Measurements from ENCODE around the gene CPEB2.
A peak's percentile ranks its signal among the peaks of the same experiment; 100 is the strongest.

CPEB2 gene

DNA sequence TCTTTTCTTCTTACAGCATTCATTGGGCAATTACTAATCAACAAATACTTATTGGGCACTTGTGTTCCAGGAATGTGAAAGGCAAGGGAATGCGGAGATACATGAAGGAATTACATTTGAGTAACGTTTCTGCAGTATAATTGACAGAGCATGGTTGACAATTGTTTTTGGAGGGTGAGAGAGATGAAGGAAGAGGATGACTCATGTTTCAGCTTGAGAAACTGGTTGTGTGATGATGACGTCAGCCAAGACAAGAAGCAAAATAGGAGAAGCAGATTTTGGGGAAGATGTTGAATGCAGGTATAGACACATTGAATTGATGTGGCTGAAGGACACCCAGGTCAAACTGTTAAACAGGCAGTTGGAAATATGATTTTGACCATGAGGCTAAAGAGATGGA lies 8.0 kb upstream of the CPEB2 start:
- WGBS, 2 experiments (ENCODE audit: insufficient coverage in 2 of 2): 74 to 82% methylated on average over 3 of the region's 3 CpGs

DNA sequence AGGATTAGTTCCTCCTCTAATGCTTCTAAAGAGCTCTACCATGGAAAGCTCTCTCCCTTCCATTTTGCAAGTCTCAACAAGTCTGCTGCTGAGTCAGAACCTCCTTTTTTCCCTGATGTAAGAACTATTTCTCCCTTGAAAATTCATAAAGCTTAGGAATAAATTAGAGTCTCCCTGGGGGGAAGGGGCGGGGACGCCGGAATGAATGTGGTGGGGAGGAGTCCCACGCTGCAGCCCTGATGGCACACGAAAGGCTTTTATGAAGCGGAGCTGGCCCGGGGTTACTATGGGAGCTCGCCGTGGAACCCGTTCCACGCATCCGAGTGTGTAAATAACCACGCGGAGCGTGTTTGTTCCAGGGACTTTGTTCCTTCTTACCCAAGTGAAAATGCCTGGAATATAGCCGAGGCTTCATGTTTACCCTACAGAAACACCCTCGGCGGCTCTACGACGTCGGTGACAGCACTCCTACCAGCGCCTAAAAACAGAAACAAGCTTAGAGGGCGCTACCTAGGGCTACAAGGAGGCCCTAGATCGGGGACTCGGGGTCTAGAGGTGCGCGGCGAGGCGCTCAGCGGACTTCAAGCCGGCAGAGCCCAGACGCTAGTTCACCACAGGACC lies 923 bp upstream of the CPEB2 start:
- H3K4me1 ChIP-seq (ENCODE audit: control insufficient read depth, insufficient read depth, low read length, poor library complexity, severe bottlenecking): peaks cover 6% of the 10 kb centered on the region
- peak overlapping the region; percentile 89 for H3K4me3 ChIP-seq (ENCODE audit: extremely low read depth, insufficient read depth, low read length, poor library complexity, severe bottlenecking)
- peak overlapping the region; percentile 91 for H3K27ac ChIP-seq (ENCODE audit: low read depth, low read length, severe bottlenecking)
- H3K9me3 ChIP-seq (ENCODE audit: control insufficient read depth, low read length): peaks cover 5% of the 10 kb centered on the region
- no peaks in the 10 kb centered on the region for H3K36me3 ChIP-seq (ENCODE audit: control insufficient read depth, insufficient read depth, low read length)
- 0 to 1% methylated on average over 28 to 32 of the region's 32 CpGs for WGBS, 2 experiments (ENCODE audit: insufficient coverage in 2 of 2)

More for the DNA sequence above, 8.0 kb upstream of the CPEB2 start:
- Histone ChIP-seq H3K9me3 (ENCODE audit: control insufficient read depth, low read length) (peaks cover 5% of the 10 kb centered on the region), H3K36me3 (ENCODE audit: control insufficient read depth, insufficient read depth, low read length) (no peaks in the 10 kb centered on the region), H3K4me1 (ENCODE audit: control insufficient read depth, insufficient read depth, low read length, poor library complexity, severe bottlenecking) (peaks cover 5% of the 10 kb centered on the region), H3K4me3 (ENCODE audit: extremely low read depth, insufficient read depth, low read length, poor library complexity, severe bottlenecking) (no peak overlapping the region), H3K27ac (ENCODE audit: low read depth, low read length, severe bottlenecking) (no peak overlapping the region)

DNA sequence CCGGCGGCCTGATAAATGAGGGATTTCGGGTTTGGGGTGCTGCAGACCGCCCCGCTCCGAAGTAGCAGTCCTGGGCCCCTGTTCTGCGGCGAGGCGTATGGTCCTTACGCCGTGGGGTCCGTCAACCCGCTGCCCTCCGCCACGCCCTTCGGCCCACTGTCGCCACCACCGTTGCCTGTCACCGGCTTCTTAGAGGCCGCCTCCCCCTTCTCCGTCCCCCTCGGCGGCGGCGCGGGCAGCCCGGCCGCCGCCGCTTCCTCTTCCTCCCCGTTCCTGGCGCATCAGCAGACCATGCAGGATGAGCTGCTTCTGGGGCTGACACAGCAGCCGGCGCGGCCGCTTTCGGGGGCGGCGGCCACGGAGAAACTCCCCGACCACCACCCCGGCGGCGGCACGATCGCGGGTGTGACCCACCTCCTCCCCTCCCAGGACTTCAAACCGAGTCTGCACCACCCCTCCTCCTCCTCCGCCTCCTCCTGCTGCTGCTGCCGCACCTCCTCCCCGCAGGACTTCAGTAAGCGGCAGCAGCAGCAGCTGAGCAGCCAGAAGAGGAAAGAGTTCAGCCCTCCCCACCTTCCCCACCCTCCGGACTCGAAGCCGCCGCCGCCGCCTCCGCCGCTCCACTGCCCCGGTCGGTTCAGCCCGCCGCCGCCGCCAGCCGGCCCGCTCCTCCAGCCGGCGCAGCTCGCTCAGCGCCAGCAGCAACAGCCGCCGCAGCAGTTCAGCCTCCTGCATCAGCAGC lies 549 bp downstream of the CPEB2 start:
- H3K27ac ChIP-seq (ENCODE audit: low read depth, low read length, severe bottlenecking): peak overlapping the region; percentile 91
- H3K4me1 ChIP-seq (ENCODE audit: control insufficient read depth, insufficient read depth, low read length, poor library complexity, severe bottlenecking): peaks cover 6% of the 10 kb centered on the region
- peak overlapping the region; percentile 89 for H3K4me3 ChIP-seq (ENCODE audit: extremely low read depth, insufficient read depth, low read length, poor library complexity, severe bottlenecking)
- no peaks in the 10 kb centered on the region for H3K9me3 ChIP-seq (ENCODE audit: control insufficient read depth, low read length)
- 0% methylated on average over 30 to 55 of the region's 74 CpGs for WGBS, 2 experiments (ENCODE audit: insufficient coverage in 2 of 2)
- no peaks in the 10 kb centered on the region for H3K36me3 ChIP-seq (ENCODE audit: control insufficient read depth, insufficient read depth, low read length)

DNA sequence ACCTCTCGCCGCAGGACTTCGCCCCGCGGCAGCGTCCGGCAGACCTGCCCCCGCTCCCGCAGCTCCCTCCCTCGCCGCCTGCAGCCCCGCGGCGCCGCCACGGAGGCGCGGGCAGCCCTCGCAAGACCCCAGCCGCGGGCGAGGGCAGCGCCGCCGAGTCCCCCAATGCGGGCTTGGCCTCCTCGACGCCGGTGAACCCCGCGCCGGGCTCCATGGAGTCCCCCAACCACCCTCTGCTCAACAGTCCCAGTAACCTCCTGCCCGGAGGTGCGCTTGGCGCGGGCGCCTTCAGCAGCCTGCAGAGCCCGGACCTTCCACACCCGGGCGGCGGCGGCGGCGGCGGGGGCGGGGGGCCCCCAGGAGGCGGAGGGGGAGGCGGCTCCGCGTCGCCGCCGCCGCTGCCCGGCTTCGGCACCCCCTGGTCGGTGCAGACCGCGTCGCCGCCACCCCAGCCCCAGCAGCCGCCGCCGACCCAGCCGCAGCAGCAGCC lies 1.2 kb downstream of the CPEB2 start:
- Histone ChIP-seq H3K27ac (ENCODE audit: low read depth, low read length, severe bottlenecking) (peak overlapping the region; percentile 91), H3K4me3 (ENCODE audit: extremely low read depth, insufficient read depth, low read length, poor library complexity, severe bottlenecking) (peak overlapping the region; percentile 89), H3K9me3 (ENCODE audit: control insufficient read depth, low read length) (no peaks in the 10 kb centered on the region), H3K4me1 (ENCODE audit: control insufficient read depth, insufficient read depth, low read length, poor library complexity, severe bottlenecking) (peaks cover 6% of the 10 kb centered on the region), H3K36me3 (ENCODE audit: control insufficient read depth, insufficient read depth, low read length) (no peaks in the 10 kb centered on the region)
- 0% methylated on average over 40 to 53 of the region's 65 CpGs for WGBS, 2 experiments (ENCODE audit: insufficient coverage in 2 of 2)

DNA sequence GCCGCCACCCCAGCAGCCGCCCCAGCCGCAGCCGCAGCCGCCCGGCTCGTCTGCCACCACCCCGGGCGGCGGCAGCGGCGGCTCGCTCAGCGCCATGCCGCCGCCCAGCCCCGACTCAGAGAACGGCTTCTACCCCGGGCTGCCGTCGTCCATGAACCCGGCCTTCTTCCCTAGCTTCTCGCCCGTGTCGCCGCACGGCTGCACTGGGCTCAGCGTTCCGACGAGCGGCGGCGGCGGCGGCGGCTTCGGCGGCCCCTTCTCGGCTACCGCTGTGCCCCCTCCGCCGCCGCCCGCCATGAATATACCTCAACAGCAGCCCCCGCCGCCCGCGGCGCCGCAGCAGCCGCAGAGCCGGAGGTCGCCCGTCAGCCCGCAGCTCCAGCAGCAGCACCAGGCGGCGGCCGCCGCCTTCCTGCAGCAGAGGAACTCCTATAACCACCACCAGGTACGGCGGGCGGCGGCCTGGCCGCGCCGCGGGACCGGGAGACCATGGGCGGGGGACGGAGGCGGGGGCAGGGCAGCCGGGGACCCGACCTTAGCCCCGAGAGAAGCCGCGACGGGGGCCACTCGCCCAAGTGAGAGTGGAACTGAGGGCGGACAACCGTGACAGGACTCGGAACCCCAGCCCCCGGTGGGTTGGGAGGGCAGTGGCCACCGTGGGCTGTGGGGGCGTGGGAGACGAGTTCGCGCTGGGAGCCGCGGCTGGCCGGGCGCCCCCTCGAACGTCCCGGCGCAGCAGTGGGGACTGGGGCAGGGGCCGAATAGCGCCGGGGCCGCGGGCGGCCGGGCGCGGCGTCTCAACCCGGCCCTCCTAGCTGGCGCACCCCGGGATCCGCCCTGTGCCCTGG lies 1.8 kb downstream of the CPEB2 start:
- H3K36me3 ChIP-seq (ENCODE audit: control insufficient read depth, insufficient read depth, low read length): no peaks in the 10 kb centered on the region
- H3K4me1 ChIP-seq (ENCODE audit: control insufficient read depth, insufficient read depth, low read length, poor library complexity, severe bottlenecking): peaks cover 6% of the 10 kb centered on the region
- H3K27ac ChIP-seq (ENCODE audit: low read depth, low read length, severe bottlenecking): peak overlapping the region; percentile 23
- H3K9me3 ChIP-seq (ENCODE audit: control insufficient read depth, low read length): no peaks in the 10 kb centered on the region
- WGBS, 2 experiments (ENCODE audit: insufficient coverage in 2 of 2): 0% methylated on average over 48 to 61 of the region's 109 CpGs
- peak overlapping the region; percentile 82 for H3K4me3 ChIP-seq (ENCODE audit: extremely low read depth, insufficient read depth, low read length, poor library complexity, severe bottlenecking)

DNA sequence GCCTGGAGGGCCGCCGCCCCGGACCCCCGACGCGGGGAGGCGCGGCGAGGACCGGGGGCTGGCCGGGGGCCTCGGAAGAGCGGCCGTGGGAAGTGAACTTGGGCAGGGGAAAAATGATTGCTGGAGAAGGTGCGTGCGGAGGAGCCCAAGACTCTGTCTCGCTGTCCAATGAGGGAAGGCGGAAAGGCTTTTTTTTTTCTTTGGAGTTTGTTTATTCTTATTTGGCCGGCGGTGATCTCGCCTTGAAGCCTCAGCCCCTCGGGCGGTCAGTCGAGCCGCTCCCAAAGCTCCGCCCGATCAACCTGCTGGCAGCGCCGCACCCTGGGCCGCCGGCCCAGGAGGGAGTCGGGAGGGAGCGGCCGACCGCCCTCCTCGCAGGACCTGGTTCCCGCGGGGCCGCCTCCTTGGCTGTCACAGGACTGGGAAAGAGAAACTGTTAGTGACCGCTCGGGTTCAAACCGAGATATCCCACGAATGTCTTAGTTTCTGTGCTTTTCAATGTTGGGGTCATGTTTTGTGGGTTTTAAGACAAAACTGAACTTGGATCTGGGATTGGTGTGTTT lies 2.5 kb downstream of the CPEB2 start:
- Histone ChIP-seq H3K36me3 (ENCODE audit: control insufficient read depth, insufficient read depth, low read length) (no peaks in the 10 kb centered on the region), H3K27ac (ENCODE audit: low read depth, low read length, severe bottlenecking) (no peak overlapping the region), H3K9me3 (ENCODE audit: control insufficient read depth, low read length) (no peaks in the 10 kb centered on the region), H3K4me3 (ENCODE audit: extremely low read depth, insufficient read depth, low read length, poor library complexity, severe bottlenecking) (peak overlapping the region; percentile 82), H3K4me1 (ENCODE audit: control insufficient read depth, insufficient read depth, low read length, poor library complexity, severe bottlenecking) (peaks cover 7% of the 10 kb centered on the region)
- 0 to 1% methylated on average over 23 to 32 of the region's 43 CpGs for WGBS, 2 experiments (ENCODE audit: insufficient coverage in 2 of 2)

DNA sequence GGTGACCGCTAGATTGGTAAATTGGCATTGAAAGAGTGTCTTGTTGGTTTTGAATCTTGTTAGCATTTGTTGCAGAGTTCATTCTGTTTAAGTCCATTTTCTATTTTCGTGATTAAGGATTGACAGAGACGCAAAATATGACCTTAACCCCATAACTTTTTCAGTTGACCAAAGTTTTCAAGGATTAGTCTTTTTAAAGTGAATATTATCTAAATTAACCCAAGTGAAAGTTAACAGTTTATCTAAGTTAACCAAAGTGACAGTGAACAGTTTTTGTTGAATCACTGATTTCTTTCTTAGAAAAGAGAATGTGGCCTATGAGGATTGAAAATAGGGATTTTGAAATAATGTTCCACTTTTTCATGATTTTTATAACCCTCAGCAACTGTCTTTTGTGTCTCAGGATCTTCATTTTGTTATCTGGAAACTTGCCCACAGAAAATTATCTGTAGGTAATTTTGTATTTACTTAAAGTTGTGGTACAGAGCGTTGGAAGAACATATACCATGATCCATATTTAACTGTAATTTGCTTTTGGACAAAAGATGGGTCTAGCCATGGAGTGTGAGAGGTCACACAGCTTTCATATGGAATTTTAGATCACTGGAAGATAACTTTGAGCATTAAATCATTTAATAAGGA lies 3.3 kb downstream of the CPEB2 start:
- Histone ChIP-seq H3K4me1 (ENCODE audit: control insufficient read depth, insufficient read depth, low read length, poor library complexity, severe bottlenecking) (peaks cover 12% of the 10 kb centered on the region), H3K9me3 (ENCODE audit: control insufficient read depth, low read length) (no peaks in the 10 kb centered on the region), H3K36me3 (ENCODE audit: control insufficient read depth, insufficient read depth, low read length) (no peaks in the 10 kb centered on the region), H3K4me3 (ENCODE audit: extremely low read depth, insufficient read depth, low read length, poor library complexity, severe bottlenecking) (peak overlapping the region; percentile 82), H3K27ac (ENCODE audit: low read depth, low read length, severe bottlenecking) (no peak overlapping the region)
- WGBS, 2 experiments (ENCODE audit: insufficient coverage in 2 of 2): 40% methylated on average over 1 of the region's 4 CpGs; no CpG with 5 or more reads in 1 of the 2 experiments

DNA sequence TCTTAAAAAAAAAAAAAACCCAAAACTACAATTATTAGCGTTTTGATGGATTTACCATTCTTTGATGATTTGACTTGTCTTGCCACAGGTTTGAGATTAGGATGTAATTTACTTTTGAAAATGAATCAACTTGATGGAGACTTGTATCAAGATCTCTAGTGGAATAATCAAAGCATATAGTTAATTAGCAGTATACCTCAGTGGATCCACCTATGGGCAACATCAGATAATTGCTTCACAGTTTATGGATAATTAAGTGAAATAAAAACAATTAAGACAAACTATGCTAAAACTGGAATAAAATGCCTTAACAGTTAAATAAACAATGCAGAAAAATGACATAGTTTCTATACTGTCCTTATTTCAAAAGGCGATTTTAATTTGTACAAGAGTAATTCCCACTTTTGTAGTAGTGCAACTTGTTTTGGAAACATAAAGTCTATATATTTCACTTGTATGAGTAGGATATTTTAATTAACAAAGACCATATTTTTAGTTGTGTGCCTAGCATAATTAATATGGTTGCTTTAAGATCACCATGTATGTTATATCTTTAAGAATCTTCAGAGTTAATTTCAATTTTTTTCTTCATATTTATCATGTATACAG lies 4.2 kb downstream of the CPEB2 start:
- H3K4me3 ChIP-seq (ENCODE audit: extremely low read depth, insufficient read depth, low read length, poor library complexity, severe bottlenecking): no peak overlapping the region
- WGBS, 2 experiments (ENCODE audit: insufficient coverage in 2 of 2): no CpG with 5 or more reads among the region's 2 CpGs
- H3K9me3 ChIP-seq (ENCODE audit: control insufficient read depth, low read length): no peaks in the 10 kb centered on the region
- H3K27ac ChIP-seq (ENCODE audit: low read depth, low read length, severe bottlenecking): no peak overlapping the region
- peaks cover 3% of the 10 kb centered on the region for H3K36me3 ChIP-seq (ENCODE audit: control insufficient read depth, insufficient read depth, low read length)
- H3K4me1 ChIP-seq (ENCODE audit: control insufficient read depth, insufficient read depth, low read length, poor library complexity, severe bottlenecking): peaks cover 12% of the 10 kb centered on the region

DNA sequence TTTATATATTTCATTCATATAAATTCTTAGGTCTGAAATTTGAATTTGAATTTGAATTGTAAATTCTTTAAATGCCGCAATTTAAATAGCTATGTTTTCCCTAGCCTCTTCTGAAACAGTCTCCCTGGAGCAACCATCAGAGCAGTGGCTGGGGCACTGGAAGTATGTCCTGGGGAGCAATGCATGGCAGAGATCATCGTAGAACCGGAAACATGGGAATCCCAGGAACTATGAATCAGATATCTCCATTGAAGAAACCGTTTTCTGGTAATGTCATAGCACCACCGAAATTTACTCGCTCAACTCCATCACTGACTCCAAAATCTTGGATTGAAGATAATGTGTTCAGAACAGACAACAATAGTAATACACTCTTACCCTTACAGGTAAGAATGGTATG lies 4.9 kb downstream of the CPEB2 start:
- WGBS, 2 experiments (ENCODE audit: insufficient coverage in 2 of 2): 67 to 79% methylated on average over 2 to 3 of the region's 6 CpGs
- H3K4me1 ChIP-seq (ENCODE audit: control insufficient read depth, insufficient read depth, low read length, poor library complexity, severe bottlenecking): peaks cover 12% of the 10 kb centered on the region
- no peak overlapping the region for H3K27ac ChIP-seq (ENCODE audit: low read depth, low read length, severe bottlenecking)
- no peak overlapping the region for H3K4me3 ChIP-seq (ENCODE audit: extremely low read depth, insufficient read depth, low read length, poor library complexity, severe bottlenecking)
- no peaks in the 10 kb centered on the region for H3K9me3 ChIP-seq (ENCODE audit: control insufficient read depth, low read length)
- peaks cover 3% of the 10 kb centered on the region for H3K36me3 ChIP-seq (ENCODE audit: control insufficient read depth, insufficient read depth, low read length)

Data from mesodermal cell (in vitro differentiated cells).